SU-DHL-6 (cell line): Measurements from ENCODE around the gene LUC7L.

Experiments used
- CTCF ChIP-seq: fragments of 200-600 bp; sonication (generic); IDR thresholded peaks from one replicate; pipeline ENCODE4 v1.5.1; 2017; ENCODE audit warnings: antibody characterized with exemption, mild to moderate bottlenecking, low read length, moderate library complexity; ENCODE audit not compliant: insufficient read depth, poor library complexity, severe bottlenecking
- EZH2phosphoT487 ChIP-seq: fragments of 200-600 bp; sonication (generic), shearing (Covaris generic); conservative IDR thresholded peaks from 2 replicates; pipeline ENCODE4 v1.6.1; 2018; ENCODE audit warnings: mild to moderate bottlenecking, antibody characterized with exemption, low read length, moderate library complexity, mixed read lengths

- no peak for TF ChIP-seq CTCF
- no peak for TF ChIP-seq EZH2phosphoT487
These were observed 35.2 kb upstream of the LUC7L start for GRCh38 chr16:264440-264951.
